A673 (cell line): ENCODE measurements around the gene ARHGAP30. TPM values are rescaled to one million over a fixed set of nuclear protein-coding genes. Genes with fewer than 3 reads are reported as not detected.

Source experiments
- BruUV-seq: library from RNA; stranded (reverse); fragments of 400-500 nt; replicated peaks from 2 replicates; lab custom pipeline; 2021; lab: Mats Ljungman, UMichigan
- CTCF ChIA-PET: fragments of 300-600 bp; sonication (Branson Sonifier 250); formaldehyde crosslinking; loops from one replicate; lab custom pipeline; 2022; ENCODE audit warnings: antibody characterized with exemption; lab: Charles Lee
- POLR2A ChIA-PET: fragments of 300-600 bp; sonication (Branson Sonifier 250); formaldehyde crosslinking; loops from one replicate; lab custom pipeline; 2022; ENCODE audit warnings: antibody characterized with exemption; ENCODE audit not compliant: low non-redundant PET; lab: Charles Lee
- DNase-seq: peaks from one replicate; pipeline ENCODE4 v3.0.0-alpha.2; 2015; ENCODE audit warnings: low spot score
- H3K27ac ChIP-seq: fragments of 200-600 bp; sonication (generic); 2 replicates; pipeline ENCODE4 v1.5.1; 2016; ENCODE audit warnings: mixed run types, low read depth, mild to moderate bottlenecking, mixed read lengths, antibody characterized with exemption, low read length; ENCODE audit not compliant: poor library complexity, severe bottlenecking
- H3K27me3 ChIP-seq: fragments of 200-600 bp; sonication (generic); replicated peaks from 2 replicates; pipeline ENCODE4 v1.6.1; 2017; ENCODE audit warnings: mixed run types, low read depth, mild to moderate bottlenecking, mixed read lengths, antibody characterized with exemption, low read length; ENCODE audit not compliant: insufficient read depth, poor library complexity
- H3K36me3 ChIP-seq: fragments of 200-600 bp; sonication (generic); 2 replicates; pipeline ENCODE4 v1.6.1; 2016; ENCODE audit warnings: mixed run types, mild to moderate bottlenecking, mixed read lengths, antibody characterized with exemption, low read length; ENCODE audit not compliant: insufficient read depth, poor library complexity, severe bottlenecking
- H3K4me1 ChIP-seq: fragments of 200-600 bp; sonication (generic); 2 replicates; pipeline ENCODE4 v1.6.1; 2017; ENCODE audit warnings: mixed run types, mild to moderate bottlenecking, mixed read lengths, antibody characterized with exemption, low read length; ENCODE audit not compliant: insufficient read depth, poor library complexity, severe bottlenecking
- H3K4me3 ChIP-seq: fragments of 200-600 bp; sonication (generic); 2 replicates; pipeline ENCODE4 v1.5.1; 2016; ENCODE audit warnings: low read depth, mixed run types, mild to moderate bottlenecking, mixed read lengths, low read length; ENCODE audit not compliant: poor library complexity, severe bottlenecking
- H3K9me3 ChIP-seq: fragments of 200-600 bp; sonication (generic); 2 replicates; pipeline ENCODE4 v1.6.1; 2016; ENCODE audit warnings: mixed run types, low read depth, mild to moderate bottlenecking, mixed read lengths, antibody characterized with exemption, low read length; ENCODE audit not compliant: poor library complexity, severe bottlenecking
- EZH2 ChIP-seq: fragments of 200-600 bp; sonication (generic); IDR thresholded peaks from 2 replicates; pipeline ENCODE4 v1.6.1; 2017; ENCODE audit warnings: borderline replicate concordance, low read depth, mild to moderate bottlenecking, mixed read lengths, antibody characterized with exemption, low read length; ENCODE audit not compliant: poor library complexity, severe bottlenecking
- intact Hi-C: fragments of 100-400 bp; cut with micrococcal nuclease; formaldehyde crosslinking; loops from one replicate; pipeline ENCODE4 v1.10.0; 2022; ENCODE audit not compliant: unreplicated experiment
- total RNA-seq: library from RNA; stranded (reverse); gene quantifications from 2 replicates; pipeline ENCODE4 v1.2.3, GENCODE V29; 2021
- TF ChIP-seq, protein P1 (sequence below): fragments of 300-800, 200-600 bp; sonication (generic); conservative IDR thresholded peaks from 2 replicates; pipeline ENCODE4 v1.5.1; 2017; ENCODE audit warnings: low read depth, mild to moderate bottlenecking, antibody characterized with exemption, low read length, moderate library complexity, mixed read lengths

The ARHGAP30 gene
- total RNA-seq, 1 experiment from 2014 or later = not detected

DNA sequence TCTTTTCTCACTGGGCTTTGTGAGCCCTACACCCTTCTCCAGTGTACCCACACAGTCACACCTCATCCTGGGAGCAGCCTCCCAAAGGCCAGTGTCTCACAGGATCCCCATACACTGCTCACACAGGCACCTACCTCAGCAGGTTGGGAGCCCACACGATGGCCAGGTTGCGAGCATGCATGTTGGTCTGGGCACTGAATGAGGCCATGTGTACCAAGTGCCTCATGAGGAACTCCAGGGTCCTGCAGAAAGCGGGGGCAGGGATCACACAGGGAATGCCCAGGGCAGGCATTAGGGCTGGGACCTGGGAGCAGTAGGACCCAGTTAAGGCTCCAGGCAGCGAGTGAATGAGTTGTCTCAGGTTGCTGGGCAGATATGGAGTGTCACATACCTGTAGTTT lies 15.5 kb downstream of the ARHGAP30 start:
- Histone ChIP-seq H3K27ac (no peak overlapping the region), H3K27me3 (no peaks in the 10 kb centered on the region), H3K36me3 (no peaks in the 10 kb centered on the region), H3K4me1 (peaks cover 13% of the 10 kb centered on the region), H3K9me3 (no peaks in the 10 kb centered on the region), H3K4me3 (no peak overlapping the region)
- no TSS peak for BruUV-seq
- no peak for DNase-seq
- no peak for TF ChIP-seq EZH2
- TF ChIP-seq, protein P1, sequence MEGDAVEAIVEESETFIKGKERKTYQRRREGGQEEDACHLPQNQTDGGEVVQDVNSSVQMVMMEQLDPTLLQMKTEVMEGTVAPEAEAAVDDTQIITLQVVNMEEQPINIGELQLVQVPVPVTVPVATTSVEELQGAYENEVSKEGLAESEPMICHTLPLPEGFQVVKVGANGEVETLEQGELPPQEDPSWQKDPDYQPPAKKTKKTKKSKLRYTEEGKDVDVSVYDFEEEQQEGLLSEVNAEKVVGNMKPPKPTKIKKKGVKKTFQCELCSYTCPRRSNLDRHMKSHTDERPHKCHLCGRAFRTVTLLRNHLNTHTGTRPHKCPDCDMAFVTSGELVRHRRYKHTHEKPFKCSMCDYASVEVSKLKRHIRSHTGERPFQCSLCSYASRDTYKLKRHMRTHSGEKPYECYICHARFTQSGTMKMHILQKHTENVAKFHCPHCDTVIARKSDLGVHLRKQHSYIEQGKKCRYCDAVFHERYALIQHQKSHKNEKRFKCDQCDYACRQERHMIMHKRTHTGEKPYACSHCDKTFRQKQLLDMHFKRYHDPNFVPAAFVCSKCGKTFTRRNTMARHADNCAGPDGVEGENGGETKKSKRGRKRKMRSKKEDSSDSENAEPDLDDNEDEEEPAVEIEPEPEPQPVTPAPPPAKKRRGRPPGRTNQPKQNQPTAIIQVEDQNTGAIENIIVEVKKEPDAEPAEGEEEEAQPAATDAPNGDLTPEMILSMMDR = no peak
- CTCF ChIA-PET = no interaction called here
- POLR2A ChIA-PET = no interaction called here
- intact Hi-C loops = no loop called here

DNA sequence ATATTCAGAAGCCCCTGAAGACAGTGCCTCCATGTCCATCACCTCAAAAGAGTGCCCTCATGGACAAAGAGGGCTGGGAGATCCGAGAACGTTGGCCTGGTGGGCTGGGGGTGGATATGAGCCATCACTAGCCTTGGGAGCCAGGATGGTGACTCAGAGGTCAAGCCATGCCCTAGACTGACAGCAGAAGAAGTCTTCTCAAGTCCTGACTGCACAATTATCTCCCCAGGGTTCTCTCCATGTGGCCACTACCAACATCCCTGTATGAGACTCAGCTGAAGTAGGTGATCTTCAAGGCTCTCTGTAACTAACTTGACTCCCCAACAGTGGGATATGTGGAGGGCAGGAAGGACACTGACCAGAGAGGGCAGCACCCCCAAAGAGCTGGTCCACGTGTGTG lies 16.8 kb downstream of the ARHGAP30 start:
- CTCF ChIA-PET = no interaction called here
- TF ChIP-seq EZH2 = no peak
- POLR2A ChIA-PET = no interaction called here
- Histone ChIP-seq H3K36me3 (no peaks in the 10 kb centered on the region), H3K9me3 (no peaks in the 10 kb centered on the region), H3K27ac (no peak overlapping the region), H3K27me3 (no peaks in the 10 kb centered on the region), H3K4me1 (peaks cover 13% of the 10 kb centered on the region), H3K4me3 (no peak overlapping the region)
- no TSS peak for BruUV-seq
- DNase-seq = no peak
- intact Hi-C loops = no loop called here

DNA sequence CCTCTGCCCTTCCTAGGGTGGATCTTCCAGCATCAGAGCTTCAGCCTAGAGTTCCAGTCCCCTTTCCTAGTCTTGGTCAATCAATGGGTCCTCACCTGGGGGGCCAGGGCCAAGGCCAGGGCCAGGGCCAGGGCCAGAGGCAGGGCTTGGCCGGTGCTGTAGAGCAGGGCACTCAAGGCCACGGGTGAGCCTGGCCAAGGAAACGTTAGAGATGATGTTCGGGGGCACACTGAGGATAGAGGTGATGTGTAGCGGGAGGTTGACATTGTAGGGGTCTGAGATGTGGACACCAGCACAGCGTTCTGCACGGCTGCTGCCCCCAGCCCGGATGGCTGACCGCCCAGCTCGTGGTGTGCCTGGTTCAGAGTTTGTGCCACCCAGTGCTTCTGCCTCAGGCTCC lies 18.5 kb downstream of the ARHGAP30 start:
- Histone ChIP-seq H3K27me3 (no peaks in the 10 kb centered on the region), H3K4me1 (peaks cover 13% of the 10 kb centered on the region), H3K9me3 (no peaks in the 10 kb centered on the region), H3K27ac (no peak overlapping the region), H3K36me3 (no peaks in the 10 kb centered on the region), H3K4me3 (no peak overlapping the region)
- no peak for TF ChIP-seq EZH2
- TF ChIP-seq, protein P1 = no peak
- CTCF ChIA-PET = no interaction called here
- intact Hi-C loops = no loop called here
- POLR2A ChIA-PET = no interaction called here
- no TSS peak for BruUV-seq
- no peak for DNase-seq

DNA sequence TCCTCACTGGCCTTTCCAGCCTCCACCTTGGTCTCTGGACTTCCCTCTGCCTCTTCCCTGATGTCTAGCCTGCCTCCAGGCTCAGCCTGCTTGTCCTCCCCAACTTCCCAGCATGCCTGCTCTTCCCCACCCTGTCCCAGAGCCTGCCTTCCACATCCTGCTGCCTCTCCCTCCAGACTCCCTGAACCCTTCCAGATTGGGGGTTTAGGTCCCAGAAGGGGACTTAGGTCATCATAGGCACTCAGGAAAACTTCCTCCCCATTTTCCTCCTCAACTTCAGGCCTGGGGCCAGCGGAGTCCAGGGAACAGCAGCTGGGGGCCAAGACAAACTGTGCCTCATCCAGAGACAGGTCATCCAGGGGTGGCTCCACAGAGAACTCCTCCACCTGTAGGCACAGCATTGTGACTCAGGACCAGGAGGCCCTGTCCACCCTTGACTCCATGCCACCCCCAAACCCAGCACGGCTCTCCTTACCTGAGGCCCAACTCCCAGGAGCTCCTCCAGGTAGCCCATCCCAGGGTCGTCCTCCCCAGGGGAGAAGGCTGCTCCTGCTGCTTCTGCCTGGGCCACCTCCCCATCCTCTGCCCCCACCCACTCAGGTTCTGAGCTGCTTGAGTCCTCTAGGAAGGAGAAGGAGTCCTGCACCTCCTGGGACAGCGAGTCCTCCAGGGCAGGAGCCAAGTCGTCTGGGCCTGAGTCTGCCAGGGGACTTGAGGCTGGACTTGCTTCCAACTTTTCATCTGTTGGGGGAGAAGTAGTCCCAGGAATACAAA lies 20.6 kb downstream of the ARHGAP30 start:
- Histone ChIP-seq H3K27ac (no peak overlapping the region), H3K36me3 (no peaks in the 10 kb centered on the region), H3K4me1 (peaks cover 13% of the 10 kb centered on the region), H3K4me3 (no peak overlapping the region), H3K27me3 (no peaks in the 10 kb centered on the region), H3K9me3 (no peaks in the 10 kb centered on the region)
- TF ChIP-seq, protein P1 = no peak
- TF ChIP-seq EZH2 = no peak
- no peak for DNase-seq
- intact Hi-C loops = loop anchor here (5.0 kb wide), 1 partner anchor 43 kb away; no protein-coding TSS in a partner anchor
- ChIA-PET CTCF (no interaction called here), POLR2A (no interaction called here)
- no TSS peak for BruUV-seq
